Measurements from ENCODE around the gene SORT1. TPM values are rescaled to one million over a fixed set of nuclear protein-coding genes. Genes with fewer than 3 reads are reported as not detected.
A peak's percentile ranks its signal among the peaks of the same experiment; 100 is the strongest.

Gene SORT1
- total and polyA plus RNA-seq, 2 of the 8 experiments (the other 6 are each of a cell fraction or from before 2014, with no cell fraction given): 18.7 to 69.6 TPM

- no peaks in the 10 kb centered on the region for H3K79me1 ChIP-seq (ENCODE audit: low read depth, low read length)
- peak overlapping the region; percentile 87 to 89 for H3K4me2 ChIP-seq (ENCODE audit: insufficient read depth in 1 of 2, low read depth in 2 of 2, low read length in 2 of 2)
- H4K5ac ChIP-seq (ENCODE audit: insufficient read length, low read depth, low read length): peak overlapping the region; percentile 25
- H2AFZ ChIP-seq (ENCODE audit: low read length): peak overlapping the region; percentile 94
- no peaks in the 10 kb centered on the region for H3K27me3 ChIP-seq (replicated peaks in 1 of 4; ENCODE audit: control insufficient read depth in 3 of 4, extremely low read depth in 1 of 4, insufficient read depth in 3 of 4, low read length in 3 of 4)
- H4K20me1 ChIP-seq (replicated peaks in 1 of 2; ENCODE audit: control insufficient read depth in 1 of 2, insufficient read depth in 2 of 2, low read length in 2 of 2): peaks cover 0 to 7% of the 10 kb centered on the region in 2 experiments
- FAIRE-seq (no peak), DNase-seq (ENCODE audit: low read depth in 1 of 2, low spot score in 2 of 2) (no peak)
- peak overlapping the region; percentile 15 for H3K18ac ChIP-seq (ENCODE audit: extremely low read depth, low read length)
- H3K56ac ChIP-seq (replicated peaks; ENCODE audit: insufficient read length, low read depth, low read length): no peak overlapping the region
- peak overlapping the region; percentile 35; the same call in 1 of the 2 replicates for H4K8ac ChIP-seq (ENCODE audit: extremely low read depth, insufficient read depth, low read length)
- peaks cover 3 to 10% (median 7%) of the 10 kb centered on the region in 4 experiments; a peak in 6 of 7 replicates for H3K4me1 ChIP-seq (replicated peaks in 1 of 4; ENCODE audit: control insufficient read depth in 3 of 4, insufficient read depth in 4 of 4, low read length in 3 of 4)
- peak overlapping the region; percentile 36 for H2BK5ac ChIP-seq (ENCODE audit: low read depth, low read length)
- no peak overlapping the region for H2AK5ac ChIP-seq (ENCODE audit: low read depth, low read length)
- 0 out of 2 replicates have a peak overlapping the region, but pooled peaks have one; percentile 2 for H2BK15ac ChIP-seq (ENCODE audit: low read length)
- H3K23ac ChIP-seq (ENCODE audit: insufficient read length): no peak overlapping the region
- peaks cover 8% of the 10 kb centered on the region for H3K23me2 ChIP-seq (ENCODE audit: low read depth, low read length)
- H3K4me3 ChIP-seq (ENCODE audit: extremely low read depth in 1 of 4, insufficient read depth in 2 of 4, low read depth in 3 of 4, low read length in 4 of 4): peak overlapping the region; percentile 39 to 83 (median 52)
- peaks cover 0 to 32% of the 10 kb centered on the region in 2 experiments; a peak in 3 of 4 replicates for H3K79me2 ChIP-seq (ENCODE audit: control insufficient read depth in 1 of 2, insufficient read depth in 2 of 2, low read length in 2 of 2)
- ChIA-PET CTCF (ENCODE audit: partially characterized antibody) (interaction anchor here (0.7 to 7.5 kb wide), 66 partner anchors 8 to 814 kb away, joined by 3 to 113 read pairs (median 4); partner anchors contain the start of genes AHCYL1, AMIGO1, CELSR2 and CYB561D1), POLR2A (ENCODE audit: partially characterized antibody) (interaction anchor here (0.7 to 3.4 kb wide), 21 partner anchors 13 to 298 kb away, joined by 3 to 18 read pairs (median 4); partner anchors contain the start of genes MYBPHL, PSMA5 and PSRC1)
- peak overlapping the region; percentile 3; the same call in 1 of the 2 replicates for H2BK12ac ChIP-seq (ENCODE audit: low read depth, low read length)
- H2BK120ac ChIP-seq (replicated peaks; ENCODE audit: low read depth, low read length): no peak overlapping the region
- H3K27ac ChIP-seq (ENCODE audit: low read depth, low read length): peak overlapping the region; percentile 68
- peak overlapping the region; percentile 1 for H3K4ac ChIP-seq (replicated peaks; ENCODE audit: insufficient read length, low read depth, low read length)
- H3K36me3 ChIP-seq (ENCODE audit: control insufficient read depth in 2 of 4, insufficient read depth in 4 of 4, low read length in 3 of 4): peaks cover 0 to 11% (median 7%) of the 10 kb centered on the region in 4 experiments; a peak in 2 of 8 replicates
- H3K14ac ChIP-seq (ENCODE audit: insufficient read length): no peak overlapping the region
- peak overlapping the region; percentile 42 to 89 (median 70) for H3K9ac ChIP-seq (replicated peaks in 1 of 4; ENCODE audit: extremely low read depth in 1 of 4, low read depth in 3 of 4, low read length in 3 of 4)
- no peak overlapping the region for H2BK20ac ChIP-seq (ENCODE audit: low read length)
- H4K91ac ChIP-seq (replicated peaks; ENCODE audit: insufficient read length, low read length): no peak overlapping the region
- WGBS, 2 experiments (ENCODE audit: extremely low coverage in 1 of 2, insufficient coverage in 1 of 2, insufficient read length in 1 of 2, insufficient replicate concordance in 2 of 2, low coverage in 1 of 2, low lambda C conversion rate in 2 of 2, missing lambda C conversion rate in 1 of 2): 39% methylated on average over 18 of the region's 18 CpGs; no CpG with 5 or more reads in 1 of the 2 experiments
- no peaks in the 10 kb centered on the region for H3K9me3 ChIP-seq (ENCODE audit: insufficient read depth in 2 of 2, low read depth in 1 of 2, low read length in 1 of 2)
- peak; percentile 52 for TF ChIP-seq ASH2L (IDR thresholded peaks at IDR 0.05; ENCODE audit: low read length)
These were observed 866 bp upstream of the SORT1 start for GRCh38 chr1:109398343-109399225.
